SK-N-SH (cell line): Measurements from ENCODE around the gene ABCF1.

Experiments used
- CTCF ChIP-seq: fragments of 200-600 bp; sonication (generic); IDR thresholded peaks from 2 replicates; pipeline ENCODE4 v1.6.1; 2017; ENCODE audit warnings: antibody characterized with exemption, mild to moderate bottlenecking, moderate library complexity
- EP300 ChIP-seq, 2 experiments: IDR thresholded peaks; 2 replicates each; pipeline versions ENCODE4 v1.4.0 to v1.6.1; 2012; ENCODE audit warnings: borderline replicate concordance in 1 of 2, low read depth in 1 of 2, low read length in 1 of 2
- FOXM1 ChIP-seq: IDR thresholded peaks from 2 replicates; pipeline ENCODE4 v1.4.0; 2012; ENCODE audit warnings: low read depth, mild to moderate bottlenecking
- GATA2 ChIP-seq: sonication (generic); formaldehyde crosslinking; IDR thresholded peaks from 2 replicates; pipeline ENCODE4 v1.5.0; 2020; ENCODE audit warnings: mild to moderate bottlenecking, missing genetic modification reagents
- JUND ChIP-seq: IDR thresholded peaks from 2 replicates; pipeline ENCODE4 v1.4.0; 2012
- MAX ChIP-seq: IDR thresholded peaks from 2 replicates; pipeline ENCODE4 v1.4.0; 2012; ENCODE audit warnings: low read depth
- NFIC ChIP-seq: IDR thresholded peaks from 2 replicates; pipeline ENCODE4 v1.4.0; 2012; ENCODE audit warnings: borderline replicate concordance
- POLR2AphosphoS5 ChIP-seq: IDR thresholded peaks from 2 replicates; pipeline ENCODE4 v1.6.1; 2012; ENCODE audit warnings: low read depth, low read length
- RAD21 ChIP-seq: IDR thresholded peaks from 2 replicates; pipeline ENCODE4 v1.6.1; 2012; ENCODE audit warnings: mild to moderate bottlenecking, low read length
- SIN3A ChIP-seq: IDR thresholded peaks from 2 replicates; pipeline ENCODE4 v1.6.1; 2012; ENCODE audit warnings: low read depth, mild to moderate bottlenecking, low read length, moderate library complexity, borderline replicate concordance
- TAF1 ChIP-seq: IDR thresholded peaks from 2 replicates; pipeline ENCODE4 v1.6.1; 2012; ENCODE audit warnings: low read depth, mild to moderate bottlenecking, low read length, moderate library complexity, borderline replicate concordance
- TF ChIP-seq, protein P1 (sequence below): IDR thresholded peaks from 2 replicates; pipeline ENCODE4; 2012
- TF ChIP-seq, protein P2 (sequence below): IDR thresholded peaks from 2 replicates; pipeline ENCODE4 v1.6.1; 2012; ENCODE audit warnings: mild to moderate bottlenecking, low read depth, low read length, moderate library complexity

GRCh38 chr6:30565772-30566171 lies 5.5 kb upstream of the ABCF1 start:
- TF ChIP-seq CTCF (no peak), JUND (no peak), RAD21 (no peak), POLR2AphosphoS5 (no peak), EP300 (IDR thresholded peaks at IDR 0.05; ENCODE audit: borderline replicate concordance in 1 of 2, low read depth in 1 of 2, low read length in 1 of 2) (no peak), MAX (no peak), GATA2 (CRISPR knock-in tag) (no peak), NFIC (no peak), TAF1 (no peak), FOXM1 (no peak), SIN3A (no peak)
- TF ChIP-seq, protein P1, sequence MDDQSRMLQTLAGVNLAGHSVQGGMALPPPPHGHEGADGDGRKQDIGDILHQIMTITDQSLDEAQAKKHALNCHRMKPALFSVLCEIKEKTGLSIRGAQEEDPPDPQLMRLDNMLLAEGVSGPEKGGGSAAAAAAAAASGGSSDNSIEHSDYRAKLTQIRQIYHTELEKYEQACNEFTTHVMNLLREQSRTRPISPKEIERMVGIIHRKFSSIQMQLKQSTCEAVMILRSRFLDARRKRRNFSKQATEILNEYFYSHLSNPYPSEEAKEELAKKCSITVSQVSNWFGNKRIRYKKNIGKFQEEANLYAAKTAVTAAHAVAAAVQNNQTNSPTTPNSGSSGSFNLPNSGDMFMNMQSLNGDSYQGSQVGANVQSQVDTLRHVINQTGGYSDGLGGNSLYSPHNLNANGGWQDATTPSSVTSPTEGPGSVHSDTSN: no peak
- TF ChIP-seq, protein P2, sequence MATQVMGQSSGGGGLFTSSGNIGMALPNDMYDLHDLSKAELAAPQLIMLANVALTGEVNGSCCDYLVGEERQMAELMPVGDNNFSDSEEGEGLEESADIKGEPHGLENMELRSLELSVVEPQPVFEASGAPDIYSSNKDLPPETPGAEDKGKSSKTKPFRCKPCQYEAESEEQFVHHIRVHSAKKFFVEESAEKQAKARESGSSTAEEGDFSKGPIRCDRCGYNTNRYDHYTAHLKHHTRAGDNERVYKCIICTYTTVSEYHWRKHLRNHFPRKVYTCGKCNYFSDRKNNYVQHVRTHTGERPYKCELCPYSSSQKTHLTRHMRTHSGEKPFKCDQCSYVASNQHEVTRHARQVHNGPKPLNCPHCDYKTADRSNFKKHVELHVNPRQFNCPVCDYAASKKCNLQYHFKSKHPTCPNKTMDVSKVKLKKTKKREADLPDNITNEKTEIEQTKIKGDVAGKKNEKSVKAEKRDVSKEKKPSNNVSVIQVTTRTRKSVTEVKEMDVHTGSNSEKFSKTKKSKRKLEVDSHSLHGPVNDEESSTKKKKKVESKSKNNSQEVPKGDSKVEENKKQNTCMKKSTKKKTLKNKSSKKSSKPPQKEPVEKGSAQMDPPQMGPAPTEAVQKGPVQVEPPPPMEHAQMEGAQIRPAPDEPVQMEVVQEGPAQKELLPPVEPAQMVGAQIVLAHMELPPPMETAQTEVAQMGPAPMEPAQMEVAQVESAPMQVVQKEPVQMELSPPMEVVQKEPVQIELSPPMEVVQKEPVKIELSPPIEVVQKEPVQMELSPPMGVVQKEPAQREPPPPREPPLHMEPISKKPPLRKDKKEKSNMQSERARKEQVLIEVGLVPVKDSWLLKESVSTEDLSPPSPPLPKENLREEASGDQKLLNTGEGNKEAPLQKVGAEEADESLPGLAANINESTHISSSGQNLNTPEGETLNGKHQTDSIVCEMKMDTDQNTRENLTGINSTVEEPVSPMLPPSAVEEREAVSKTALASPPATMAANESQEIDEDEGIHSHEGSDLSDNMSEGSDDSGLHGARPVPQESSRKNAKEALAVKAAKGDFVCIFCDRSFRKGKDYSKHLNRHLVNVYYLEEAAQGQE: no peak
